H1 (cell line): ENCODE measurements around the gene CPM. TPM values are rescaled to one million over a fixed set of nuclear protein-coding genes. Genes with fewer than 3 reads are reported as not detected.
"Not testable (repeated sequence)": the region's sequence is repeated elsewhere in the genome, so short reads cannot be mapped to it uniquely, and the experiment has no call there.

Source experiments
- CTCF ChIA-PET: fragments of 300-600 bp; sonication (Branson Sonifier 250); formaldehyde crosslinking; loops from one replicate; lab custom pipeline; 2021; ENCODE audit not compliant: partially characterized antibody; lab: Charles Lee
- POLR2A ChIA-PET: fragments of 300-600 bp; sonication (Branson Sonifier 250); formaldehyde crosslinking; loops from one replicate; lab custom pipeline; 2021; ENCODE audit warnings: inconsistent platforms; ENCODE audit not compliant: partially characterized antibody; lab: Charles Lee
- DNase-seq, 2 experiments: peaks; one replicate each; pipeline versions ENCODE4 v3.0.0 to v3.0.0-alpha.2; 2010 to 2022; ENCODE audit warnings: low spot score in 2 of 2, low read depth in 1 of 2, mixed read lengths in 1 of 2
- FAIRE-seq: peaks from 2 replicates; lab custom pipeline; 2011; peaks lifted over from hg19 to GRCh38; lab: Jason Lieb, UNC
- H2AFZ ChIP-seq: 2 replicates; pipeline ENCODE4 v1.8.1; 2012; ENCODE audit warnings: low read length, inconsistent platforms
- H2AK5ac ChIP-seq: 2 replicates; pipeline ENCODE4 v1.6.1; 2013; ENCODE audit warnings: low read depth, low read length
- H2BK120ac ChIP-seq: replicated peaks from 2 replicates; pipeline ENCODE3; 2013; ENCODE audit warnings: low read depth, low read length, inconsistent platforms
- H2BK12ac ChIP-seq: 2 replicates; pipeline ENCODE4 v1.6.1; 2013; ENCODE audit warnings: low read depth, low read length
- H2BK15ac ChIP-seq: 2 replicates; pipeline ENCODE4 v1.6.1; 2013; ENCODE audit warnings: low read length
- H2BK20ac ChIP-seq: 2 replicates; pipeline ENCODE4 v1.6.1; 2013; ENCODE audit warnings: low read length
- H2BK5ac ChIP-seq: 2 replicates; pipeline ENCODE4 v1.6.1; 2013; ENCODE audit warnings: low read depth, low read length
- H3K14ac ChIP-seq: 2 replicates; pipeline ENCODE4 v1.6.1; 2013; ENCODE audit warnings: inconsistent platforms; ENCODE audit not compliant: insufficient read length
- H3K18ac ChIP-seq: 2 replicates; pipeline ENCODE4 v1.6.1; 2013; ENCODE audit warnings: low read length; ENCODE audit errors: extremely low read depth
- H3K23ac ChIP-seq: 2 replicates; pipeline ENCODE4 v1.6.1; 2013; ENCODE audit warnings: inconsistent platforms; ENCODE audit not compliant: insufficient read length
- H3K23me2 ChIP-seq: 2 replicates; pipeline ENCODE4 v1.6.1; 2013; ENCODE audit warnings: low read depth, low read length
- H3K27ac ChIP-seq: 2 replicates; pipeline ENCODE4 v1.6.1; 2011; ENCODE audit warnings: low read depth, low read length, inconsistent platforms
- H3K27me3 ChIP-seq, 4 experiments: replicated peaks in 1 of 4; 1 replicate in 1 of 4; 2 replicates in 3 of 4; pipeline versions ENCODE4 v1.6.1 to v1.8.1; 2011 to 2013; ENCODE audit warnings: low read length in 3 of 4, mild to moderate bottlenecking in 3 of 4, inconsistent platforms in 2 of 4, mixed read lengths in 2 of 4, moderate library complexity in 1 of 4; ENCODE audit not compliant: control insufficient read depth in 3 of 4, insufficient read depth in 3 of 4; ENCODE audit errors: extremely low read depth in 1 of 4
- H3K36me3 ChIP-seq, 4 experiments: 2 replicates each; pipeline versions ENCODE4 v1.6.1 to v1.8.1; 2011 to 2013; ENCODE audit warnings: mild to moderate bottlenecking in 4 of 4, low read length in 3 of 4, moderate library complexity in 2 of 4, control low read depth in 1 of 4, inconsistent platforms in 1 of 4; ENCODE audit not compliant: insufficient read depth in 4 of 4, control insufficient read depth in 2 of 4
- H3K4ac ChIP-seq: replicated peaks from 2 replicates; pipeline ENCODE3; 2013; ENCODE audit warnings: low read length, low read depth, mixed read lengths, inconsistent platforms; ENCODE audit not compliant: insufficient read length
- H3K4me1 ChIP-seq, 4 experiments: replicated peaks in 1 of 4; 1 replicate in 1 of 4; 2 replicates in 3 of 4; pipeline versions ENCODE4 v1.6.1 to v1.8.1; 2011 to 2013; ENCODE audit warnings: low read length in 3 of 4, inconsistent platforms in 2 of 4, mixed read lengths in 1 of 4; ENCODE audit not compliant: insufficient read depth in 4 of 4, control insufficient read depth in 3 of 4
- H3K4me2 ChIP-seq, 2 experiments: 2 replicates each; pipeline versions ENCODE4 v1.6.1 to v1.8.1; 2011 to 2013; ENCODE audit warnings: low read depth in 2 of 2, low read length in 2 of 2, control low read depth in 1 of 2, inconsistent platforms in 1 of 2, mild to moderate bottlenecking in 1 of 2; ENCODE audit not compliant: insufficient read depth in 1 of 2
- H3K4me3 ChIP-seq, 4 experiments: fragments of 200-600, 300-600 bp in 1 of 4; sonication (generic), shearing (Covaris generic), sonication (Bioruptor Twin) in 1 of 4; 2 replicates each; pipeline versions ENCODE4 v1.5.1 to v1.8.1; 2011 to 2016; ENCODE audit warnings: low read length in 4 of 4, low read depth in 3 of 4, control low read depth in 2 of 4, inconsistent platforms in 2 of 4, mild to moderate bottlenecking in 2 of 4, mixed read lengths in 1 of 4, moderate library complexity in 1 of 4; ENCODE audit not compliant: insufficient read depth in 2 of 4; ENCODE audit errors: extremely low read depth in 1 of 4
- H3K56ac ChIP-seq: replicated peaks from 2 replicates; pipeline ENCODE3; 2013; ENCODE audit warnings: low read depth, mild to moderate bottlenecking, mixed read lengths, low read length, inconsistent platforms; ENCODE audit not compliant: insufficient read length
- H3K79me1 ChIP-seq: 2 replicates; pipeline ENCODE4 v1.6.1; 2013; ENCODE audit warnings: low read depth, low read length, control low read depth
- H3K79me2 ChIP-seq, 2 experiments: 2 replicates each; pipeline versions ENCODE4 v1.6.1 to v1.8.1; 2012 to 2013; ENCODE audit warnings: low read length in 2 of 2, mild to moderate bottlenecking in 2 of 2, inconsistent platforms in 1 of 2; ENCODE audit not compliant: insufficient read depth in 2 of 2, control insufficient read depth in 1 of 2
- H3K9ac ChIP-seq, 4 experiments: replicated peaks in 1 of 4; 1 replicate in 1 of 4; 2 replicates in 3 of 4; pipeline versions ENCODE4 v1.6.1 to v1.8.1; 2011 to 2013; ENCODE audit warnings: low read depth in 3 of 4, low read length in 3 of 4, control low read depth in 2 of 4, mild to moderate bottlenecking in 2 of 4, moderate library complexity in 2 of 4, inconsistent platforms in 1 of 4; ENCODE audit errors: extremely low read depth in 1 of 4
- H3K9me3 ChIP-seq, 2 experiments: 2 replicates each; pipeline versions ENCODE4 v1.6.1 to v1.8.1; 2012 to 2013; ENCODE audit warnings: mild to moderate bottlenecking in 2 of 2, moderate library complexity in 2 of 2, control low read depth in 1 of 2, inconsistent platforms in 1 of 2, low read depth in 1 of 2, low read length in 1 of 2, mixed read lengths in 1 of 2; ENCODE audit not compliant: insufficient read depth in 2 of 2
- H4K20me1 ChIP-seq, 2 experiments: replicated peaks in 1 of 2; 2 replicates each; pipeline versions ENCODE3 to v1.8.1; 2011 to 2013; ENCODE audit warnings: inconsistent platforms in 2 of 2, low read length in 2 of 2, mild to moderate bottlenecking in 1 of 2; ENCODE audit not compliant: insufficient read depth in 2 of 2, control insufficient read depth in 1 of 2
- H4K5ac ChIP-seq: 2 replicates; pipeline ENCODE4 v1.6.1; 2013; ENCODE audit warnings: low read length, low read depth, mixed read lengths, inconsistent platforms; ENCODE audit not compliant: insufficient read length
- H4K8ac ChIP-seq: 2 replicates; pipeline ENCODE4 v1.8.0; 2013; ENCODE audit warnings: mild to moderate bottlenecking, moderate library complexity, low read length, inconsistent platforms; ENCODE audit not compliant: insufficient read depth; ENCODE audit errors: extremely low read depth
- H4K91ac ChIP-seq: replicated peaks from 2 replicates; pipeline ENCODE3; 2013; ENCODE audit warnings: low read length, mixed read lengths, inconsistent platforms; ENCODE audit not compliant: insufficient read length
- WGBS, 2 experiments: shearing (Covaris generic) in 1 of 2; methylation state at CpG; one replicate each; pipeline versions ENCODE4 v1.1.6 to v1.1.7; 2013 to 2015; ENCODE audit warnings: low lambda C conversion rate in 2 of 2, mixed read lengths in 2 of 2, inconsistent platforms in 1 of 2, low coverage in 1 of 2, missing lambda C conversion rate in 1 of 2; ENCODE audit not compliant: insufficient replicate concordance in 2 of 2, insufficient coverage in 1 of 2, insufficient read length in 1 of 2; ENCODE audit errors: extremely low coverage in 1 of 2, missing lambda C conversion rate in 1 of 2; 5-methylcytosine and 5-hydroxymethylcytosine counted together
- polyA plus RNA-seq, 7 experiments: library from polyadenylated mRNA; depleted of rRNA in 3 of 7; stranded (reverse) in 5 of 7; unstranded in 2 of 7; fragments of >200 nt in 5 of 7; fragments of 200-250 nt in 2 of 7; gene quantifications; 1 replicate in 5 of 7; 2 replicates in 1 of 7; 4 replicates in 1 of 7; pipeline versions ENCODE4 v1.2.1 to v1.2.3, GENCODE V29; 2011 to 2013; ENCODE audit warnings: missing spikeins in 2 of 7, mixed read lengths in 2 of 7
- total RNA-seq: library from RNA; stranded (reverse); fragmentation: NEBNext Ultra II Directional; extraction: Animal tissue kit (Norgen Biotek cat#: 25700); gene quantifications from 2 replicates; pipeline ENCODE4 v1.2.1, GENCODE V29; 2021

CPM gene
- total and polyA plus RNA-seq, 2 of the 8 experiments (the other 6 are each of a cell fraction or from before 2014, with no cell fraction given) = 0.33 to 3.1 TPM

DNA sequence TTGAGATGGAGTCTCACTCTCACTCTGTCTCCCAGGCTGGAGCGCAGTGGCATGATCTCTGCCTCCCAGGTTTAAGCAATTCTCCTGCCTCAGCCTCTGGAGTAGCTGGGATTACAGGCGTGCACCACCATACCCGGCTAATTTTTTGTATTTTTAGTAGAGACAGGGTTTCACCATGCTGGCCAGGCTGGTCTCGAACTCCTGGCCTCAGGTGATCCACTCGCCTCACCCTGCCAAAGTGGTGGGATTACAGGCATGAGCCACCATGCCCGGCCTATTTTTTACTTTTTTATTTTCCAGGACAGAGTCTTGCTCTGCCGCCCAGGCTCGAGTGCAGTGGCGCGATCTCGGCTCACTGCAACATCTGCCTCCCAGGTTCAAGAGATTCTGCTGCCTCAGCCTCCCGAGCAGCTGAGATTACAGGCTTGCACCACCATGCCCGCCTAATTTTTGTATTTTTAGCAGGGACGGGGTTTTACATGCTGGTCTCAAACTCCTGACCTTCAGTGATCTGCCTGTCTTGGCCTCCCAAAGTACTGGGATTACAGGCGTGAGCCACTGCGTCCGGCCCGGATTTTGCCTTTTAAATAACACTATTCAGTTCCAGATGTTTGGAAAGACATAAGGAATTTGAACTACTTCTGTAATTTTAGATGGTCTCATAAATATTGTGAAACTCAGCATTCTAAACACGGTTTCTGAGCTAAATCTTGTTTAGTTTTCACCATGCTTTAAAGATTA, 129.9 kb downstream of the CPM start:
- not testable (repeated sequence) for H2BK20ac ChIP-seq, H2AFZ ChIP-seq, H3K4ac ChIP-seq, H3K79me1 ChIP-seq, H3K27me3 ChIP-seq, H3K23me2 ChIP-seq, H3K4me2 ChIP-seq, H3K18ac ChIP-seq, H3K4me3 ChIP-seq, H3K56ac ChIP-seq, H4K8ac ChIP-seq, H3K79me2 ChIP-seq, H4K91ac ChIP-seq, DNase-seq, H4K5ac ChIP-seq, H3K36me3 ChIP-seq, H2BK5ac ChIP-seq, H3K14ac ChIP-seq, H2BK15ac ChIP-seq, H2AK5ac ChIP-seq, H2BK120ac ChIP-seq, FAIRE-seq, H4K20me1 ChIP-seq, H3K23ac ChIP-seq, H3K27ac ChIP-seq, H2BK12ac ChIP-seq, H3K9me3 ChIP-seq, H3K9ac ChIP-seq
- ChIA-PET POLR2A (interaction anchor here (0.6 to 1.4 kb wide), 2 partner anchors 13 to 36 kb away, joined by 3 read pairs; no protein-coding TSS in a partner anchor), CTCF (interaction anchor here (0.8 kb wide), 1 partner anchor 8 kb away, joined by 4 read pairs; no protein-coding TSS in a partner anchor)
- 89% methylated on average over 17 of the region's 19 CpGs; no CpG with 5 or more reads in 1 of the 2 experiments for WGBS, 2 experiments
- H3K4me1 ChIP-seq = peaks cover 3 to 12% (median 6%) of the 10 kb centered on the region in 4 experiments; a peak in 5 of 7 replicates
